Uterus (tissue), 4 donors: Measurements from ENCODE around the gene CDK5R1. TPM values are rescaled to one million over a fixed set of nuclear protein-coding genes. Genes with fewer than 3 reads are reported as not detected.
"Not testable (repeated sequence)": the region's sequence is repeated elsewhere in the genome, so short reads cannot be mapped to it uniquely, and the experiment has no call there.

Experiments used
- DNase-seq, 2 donors: peaks; one replicate each; pipeline ENCODE4 v3.0.0-alpha.2; 2019 to 2020
- H3K27ac ChIP-seq, 2 donors: fragments of 200-600 bp; sonication (generic); 1 replicate in 1 of 2; 2 replicates in 1 of 2; pipeline ENCODE4 v1.5.1; 2016 to 2018
- H3K27me3 ChIP-seq, 2 donors: fragments of 200-600 bp; sonication (generic); one replicate each; pipeline ENCODE4 v1.5.1; 2018 to 2019; ENCODE audit warnings: control low read depth in 1 of 2
- H3K36me3 ChIP-seq, 2 donors: fragments of 200-600 bp; sonication (generic); one replicate each; pipeline ENCODE4 v1.5.1; 2019; ENCODE audit warnings: control low read depth in 1 of 2
- H3K4me1 ChIP-seq, 2 donors: fragments of 200-600 bp; sonication (generic); one replicate each; pipeline ENCODE4 v1.5.1; 2018 to 2019; ENCODE audit warnings: control low read depth in 1 of 2
- H3K4me3 ChIP-seq, 2 donors: fragments of 200-600 bp; sonication (generic); 1 replicate in 1 of 2; 2 replicates in 1 of 2; pipeline ENCODE4 v1.5.1; 2018 to 2019; ENCODE audit warnings: mild to moderate bottlenecking in 1 of 2
- H3K9me3 ChIP-seq, 2 donors: fragments of 200-600 bp; sonication (generic); one replicate each; pipeline ENCODE4 v1.5.1; 2019; ENCODE audit warnings: control low read depth in 1 of 2
- CTCF ChIP-seq, 4 experiments: fragments of 200-600 bp in 2 of 4; fragments of 450-650 bp in 2 of 4; sonication (generic) in 2 of 4; IDR thresholded peaks; one replicate each; pipeline ENCODE4 v1.5.1; 2016 to 2019; ENCODE audit warnings: antibody characterized with exemption in 4 of 4, mild to moderate bottlenecking in 2 of 4, moderate library complexity in 1 of 4
- POLR2A ChIP-seq, 2 donors: fragments of 450-650 bp; IDR thresholded peaks; one replicate each; pipeline ENCODE4 v1.6.1; 2016; ENCODE audit warnings: antibody characterized with exemption in 2 of 2, mild to moderate bottlenecking in 1 of 2, moderate library complexity in 1 of 2
- intact Hi-C: fragments of 100-400 bp; cut with DNase I; formaldehyde crosslinking; loops from one replicate; pipeline ENCODE4 v1.15.1; 2023; ENCODE audit warnings: low total_unique reads
- total RNA-seq, 4 donors: library from RNA; depleted of rRNA in 3 of 4; stranded (reverse); fragments of >200 nt in 3 of 4; gene quantifications; one replicate each; pipeline versions ENCODE4 v1.1.0 to v1.2.4, GENCODE V29; 2014 to 2023
- donor health status: DM: yes; HTN: yes; CAD: no.

Gene CDK5R1
- total RNA-seq, 4 donors from 2014 or later, result 0.77 to 2.9 (median 1.4) TPM; not detected in 1

- Histone ChIP-seq H3K27me3 (no peaks in the 10 kb centered on the region), H3K4me1 (no peaks in the 10 kb centered on the region), H3K9me3 (no peaks in the 10 kb centered on the region), H3K4me3 (no peak overlapping the region), H3K27ac (no peak overlapping the region), H3K36me3 (no peaks in the 10 kb centered on the region)
- no peak for DNase-seq
- TF ChIP-seq POLR2A (IDR thresholded peaks at IDR 0.05), result no peak
- no peak for TF ChIP-seq CTCF (IDR thresholded peaks at IDR 0.05)
- intact Hi-C loops, result no loop called here
These were observed 37.2 kb downstream of the CDK5R1 start for GRCh38 chr17:32523827-32524552.

GRCh38 chr17:32524553-32524880 lies 37.7 kb downstream of the CDK5R1 start:
- H3K36me3 ChIP-seq, H3K4me3 ChIP-seq, H3K9me3 ChIP-seq, H3K27ac ChIP-seq, H3K27me3 ChIP-seq, intact Hi-C loops, DNase-seq, H3K4me1 ChIP-seq: not testable (repeated sequence)

- no peak for DNase-seq
- intact Hi-C loops, result no loop called here
- H3K4me3 ChIP-seq, result no peak overlapping the region
- TF ChIP-seq POLR2A (IDR thresholded peaks at IDR 0.05) (no peak), CTCF (IDR thresholded peaks at IDR 0.05) (no peak)
- H3K27ac ChIP-seq, result no peak overlapping the region
- H3K27me3 ChIP-seq, result no peaks in the 10 kb centered on the region
- no peaks in the 10 kb centered on the region for H3K36me3 ChIP-seq
- no peaks in the 10 kb centered on the region for H3K4me1 ChIP-seq
- no peaks in the 10 kb centered on the region for H3K9me3 ChIP-seq
These were observed 38.3 kb downstream of the CDK5R1 start for GRCh38 chr17:32525122-32525521.

GRCh38 chr17:32527146-32527545 lies 40.4 kb downstream of the CDK5R1 start:
- TF ChIP-seq POLR2A (IDR thresholded peaks at IDR 0.05), result no peak
- TF ChIP-seq CTCF (IDR thresholded peaks at IDR 0.05), result no peak
- no peak for DNase-seq
- H3K4me3 ChIP-seq, result no peak overlapping the region
- H3K36me3 ChIP-seq, result no peaks in the 10 kb centered on the region
- H3K27ac ChIP-seq, result no peak overlapping the region
- H3K4me1 ChIP-seq, result no peaks in the 10 kb centered on the region
- no peaks in the 10 kb centered on the region for H3K9me3 ChIP-seq
- intact Hi-C loops, result no loop called here
- no peaks in the 10 kb centered on the region for H3K27me3 ChIP-seq

GRCh38 chr17:32528825-32529224 lies 42.0 kb downstream of the CDK5R1 start:
- Histone ChIP-seq H3K4me1 (no peaks in the 10 kb centered on the region), H3K27ac (no peak overlapping the region), H3K4me3 (no peak overlapping the region), H3K36me3 (no peaks in the 10 kb centered on the region), H3K27me3 (no peaks in the 10 kb centered on the region), H3K9me3 (no peaks in the 10 kb centered on the region)
- intact Hi-C loops, result no loop called here
- DNase-seq, result no peak
- TF ChIP-seq CTCF (IDR thresholded peaks at IDR 0.05) (no peak), POLR2A (IDR thresholded peaks at IDR 0.05) (no peak)

GRCh38 chr17:32529604-32530003 lies 42.8 kb downstream of the CDK5R1 start:
- TF ChIP-seq POLR2A (IDR thresholded peaks at IDR 0.05) (no peak), CTCF (IDR thresholded peaks at IDR 0.05) (no peak)
- intact Hi-C loops, result no loop called here
- H3K9me3 ChIP-seq, result no peaks in the 10 kb centered on the region
- no peaks in the 10 kb centered on the region for H3K27me3 ChIP-seq
- DNase-seq, result no peak
- no peaks in the 10 kb centered on the region for H3K36me3 ChIP-seq
- H3K4me1 ChIP-seq, result no peaks in the 10 kb centered on the region
- no peak overlapping the region for H3K27ac ChIP-seq
- no peak overlapping the region for H3K4me3 ChIP-seq
